Right lobe of liver (tissue), 6 donors: ENCODE results near the gene CYP17A1. TPM values are rescaled to one million over a fixed set of nuclear protein-coding genes. Genes with fewer than 3 reads are reported as not detected.
"Not testable (repeated sequence)": the region's sequence is repeated elsewhere in the genome, so short reads cannot be mapped to it uniquely, and the experiment has no call there.

Source experiments
- ATAC-seq, 4 donors: fragments of 200-7000 bp; cut with Tn5 transposase; one replicate each; pipeline ENCODE4 v1.9.1; 2020; ENCODE audit warnings: mild to moderate bottlenecking in 4 of 4, moderate library complexity in 4 of 4
- DNase-seq, 3 donors: peaks; one replicate each; pipeline ENCODE4 v3.0.0-alpha.2; 2020
- H3K27ac ChIP-seq, 3 donors: fragments of 200-600 bp; one replicate each; pipeline ENCODE4 v1.8.0; 2022
- H3K27me3 ChIP-seq, 2 donors: fragments of 200-600 bp; one replicate each; pipeline ENCODE4 v1.8.0; 2022
- H3K36me3 ChIP-seq, 4 donors: fragments of 200-600 bp; sonication (generic) in 1 of 4; one replicate each; pipeline versions ENCODE4 v1.5.1 to v1.8.0; 2017 to 2022; ENCODE audit warnings: control low read depth in 1 of 4
- H3K4me1 ChIP-seq, 4 donors: fragments of 200-600 bp; sonication (generic) in 1 of 4; one replicate each; pipeline versions ENCODE4 v1.5.1 to v1.8.0; 2017 to 2022; ENCODE audit warnings: control low read depth in 1 of 4
- H3K4me3 ChIP-seq, 3 donors: fragments of 200-600 bp; one replicate each; pipeline ENCODE4 v1.8.0; 2022
- H3K9me3 ChIP-seq, 4 donors: fragments of 200-600 bp; sonication (generic) in 1 of 4; one replicate each; pipeline versions ENCODE4 v1.5.1 to v1.8.0; 2017 to 2022; ENCODE audit warnings: control low read depth in 1 of 4
- POLR2A ChIP-seq: fragments of 450-650 bp; IDR thresholded peaks from one replicate; pipeline ENCODE4 v1.6.1; 2017; ENCODE audit warnings: antibody characterized with exemption, mild to moderate bottlenecking
- WGBS: methylation state at CpG from one replicate; pipeline ENCODE4 v1.1.6; 2018; ENCODE audit warnings: low coverage, low lambda C conversion rate; ENCODE audit not compliant: insufficient coverage; ENCODE audit errors: missing lambda C conversion rate; 5-methylcytosine and 5-hydroxymethylcytosine counted together
- intact Hi-C, 2 donors: fragments of 100-400 bp; cut with DNase I; formaldehyde crosslinking; loops; one replicate each; pipeline versions ENCODE4 v1.11.2 to v1.14.1; 2022
- total RNA-seq, 6 experiments: library from RNA; depleted of rRNA in 2 of 6; stranded (reverse); fragments of >200 nt in 2 of 6; fragmentation: NEBNext Ultra II Directional in 3 of 6; extraction: Animal tissue kit (Norgen Biotek cat#: 25700) in 3 of 6; gene quantifications; one replicate each; pipeline versions ENCODE4 v1.1.0 to v1.2.4, GENCODE V29; 2016 to 2023
- TF ChIP-seq, protein P1 (sequence below), 4 donors: fragments of 200-600 bp in 3 of 4; fragments of 450-650 bp in 1 of 4; IDR thresholded peaks; one replicate each; pipeline versions ENCODE4 v1.5.1 to v1.8.0; 2016 to 2022; ENCODE audit warnings: antibody characterized with exemption in 4 of 4, mild to moderate bottlenecking in 2 of 4
- donor health status: DM: no; HTN: yes; CAD: no.
- donor health status: DM: no; HTN: no; CAD: no.
- donor health status: DM: no; HTN: no; CAD: no.
- donor health status: DM: no; HTN: yes; CAD: no.
- donor health status: DM: no; HTN: yes; CAD: no.

Gene CYP17A1
- total RNA-seq, 6 experiments from 2014 or later, result 0.61 to 4.2 (median 1.5) TPM

GRCh38 chr10:102822222-102822621, 15.0 kb downstream of the CYP17A1 start:
- Histone ChIP-seq H3K36me3 (no peaks in the 10 kb centered on the region), H3K4me3 (no peak overlapping the region), H3K27ac (no peak overlapping the region), H3K27me3 (no peaks in the 10 kb centered on the region), H3K4me1 (no peaks in the 10 kb centered on the region), H3K9me3 (no peaks in the 10 kb centered on the region)
- TF ChIP-seq, protein P1, sequence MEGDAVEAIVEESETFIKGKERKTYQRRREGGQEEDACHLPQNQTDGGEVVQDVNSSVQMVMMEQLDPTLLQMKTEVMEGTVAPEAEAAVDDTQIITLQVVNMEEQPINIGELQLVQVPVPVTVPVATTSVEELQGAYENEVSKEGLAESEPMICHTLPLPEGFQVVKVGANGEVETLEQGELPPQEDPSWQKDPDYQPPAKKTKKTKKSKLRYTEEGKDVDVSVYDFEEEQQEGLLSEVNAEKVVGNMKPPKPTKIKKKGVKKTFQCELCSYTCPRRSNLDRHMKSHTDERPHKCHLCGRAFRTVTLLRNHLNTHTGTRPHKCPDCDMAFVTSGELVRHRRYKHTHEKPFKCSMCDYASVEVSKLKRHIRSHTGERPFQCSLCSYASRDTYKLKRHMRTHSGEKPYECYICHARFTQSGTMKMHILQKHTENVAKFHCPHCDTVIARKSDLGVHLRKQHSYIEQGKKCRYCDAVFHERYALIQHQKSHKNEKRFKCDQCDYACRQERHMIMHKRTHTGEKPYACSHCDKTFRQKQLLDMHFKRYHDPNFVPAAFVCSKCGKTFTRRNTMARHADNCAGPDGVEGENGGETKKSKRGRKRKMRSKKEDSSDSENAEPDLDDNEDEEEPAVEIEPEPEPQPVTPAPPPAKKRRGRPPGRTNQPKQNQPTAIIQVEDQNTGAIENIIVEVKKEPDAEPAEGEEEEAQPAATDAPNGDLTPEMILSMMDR (IDR thresholded peaks at IDR 0.05), result no peak
- TF ChIP-seq POLR2A, result no peak
- ATAC-seq (no peak), DNase-seq (no peak)
- 95% methylated on average over 4 of the region's 12 CpGs for WGBS
- intact Hi-C loops, result loop anchor here in 1 of 2 donors (10.0 kb wide), 1 partner anchor 87 kb away; no protein-coding TSS in a partner anchor

- H3K9me3 ChIP-seq, H3K27me3 ChIP-seq, H3K4me3 ChIP-seq, H3K36me3 ChIP-seq, ATAC-seq, H3K27ac ChIP-seq, DNase-seq: not testable (repeated sequence)
- H3K4me1 ChIP-seq, result peaks cover 0 to 16% (median 10%) of the 10 kb centered on the region in 4 donors
- WGBS, result 100% methylated on average over 1 of the region's 5 CpGs
- intact Hi-C loops, result loop anchor here in 1 of 2 donors (10.0 kb wide), 1 partner anchor 85 kb away; no protein-coding TSS in a partner anchor
These were observed 17.2 kb downstream of the CYP17A1 start for GRCh38 chr10:102820008-102820407.

GRCh38 chr10:102819054-102819453, 18.2 kb downstream of the CYP17A1 start:
- H3K27me3 ChIP-seq, result no peaks in the 10 kb centered on the region
- peaks cover 0 to 25% (median 15%) of the 10 kb centered on the region in 4 donors for H3K4me1 ChIP-seq
- no peaks in the 10 kb centered on the region for H3K9me3 ChIP-seq
- DNase-seq (no peak), ATAC-seq (peak in 2 of 4 donors; percentile 4 to 6)
- TF ChIP-seq, protein P1 (IDR thresholded peaks at IDR 0.05), result no peak
- TF ChIP-seq POLR2A, result no peak
- intact Hi-C loops, result no loop called here
- no peaks in the 10 kb centered on the region for H3K36me3 ChIP-seq
- H3K4me3 ChIP-seq, result no peak overlapping the region
- H3K27ac ChIP-seq, result peak overlapping the region in 1 of 3 donors; percentile 38
- WGBS, result 67% methylated on average over 3 of the region's 6 CpGs

- ATAC-seq (no peak), DNase-seq (no peak)
- WGBS, result 100% methylated on average over 2 of the region's 4 CpGs
- TF ChIP-seq, protein P1 (IDR thresholded peaks at IDR 0.05), result no peak
- no peak for TF ChIP-seq POLR2A
- Histone ChIP-seq H3K27me3 (no peaks in the 10 kb centered on the region), H3K36me3 (peaks cover 0 to 14% (median under 1%) of the 10 kb centered on the region in 4 donors), H3K9me3 (no peaks in the 10 kb centered on the region), H3K27ac (no peak overlapping the region), H3K4me3 (no peak overlapping the region), H3K4me1 (peaks cover 0 to 36% (median 19%) of the 10 kb centered on the region in 4 donors)
- intact Hi-C loops, result no loop called here
These were observed 20.0 kb downstream of the CYP17A1 start for GRCh38 chr10:102817175-102817574.

DNA sequence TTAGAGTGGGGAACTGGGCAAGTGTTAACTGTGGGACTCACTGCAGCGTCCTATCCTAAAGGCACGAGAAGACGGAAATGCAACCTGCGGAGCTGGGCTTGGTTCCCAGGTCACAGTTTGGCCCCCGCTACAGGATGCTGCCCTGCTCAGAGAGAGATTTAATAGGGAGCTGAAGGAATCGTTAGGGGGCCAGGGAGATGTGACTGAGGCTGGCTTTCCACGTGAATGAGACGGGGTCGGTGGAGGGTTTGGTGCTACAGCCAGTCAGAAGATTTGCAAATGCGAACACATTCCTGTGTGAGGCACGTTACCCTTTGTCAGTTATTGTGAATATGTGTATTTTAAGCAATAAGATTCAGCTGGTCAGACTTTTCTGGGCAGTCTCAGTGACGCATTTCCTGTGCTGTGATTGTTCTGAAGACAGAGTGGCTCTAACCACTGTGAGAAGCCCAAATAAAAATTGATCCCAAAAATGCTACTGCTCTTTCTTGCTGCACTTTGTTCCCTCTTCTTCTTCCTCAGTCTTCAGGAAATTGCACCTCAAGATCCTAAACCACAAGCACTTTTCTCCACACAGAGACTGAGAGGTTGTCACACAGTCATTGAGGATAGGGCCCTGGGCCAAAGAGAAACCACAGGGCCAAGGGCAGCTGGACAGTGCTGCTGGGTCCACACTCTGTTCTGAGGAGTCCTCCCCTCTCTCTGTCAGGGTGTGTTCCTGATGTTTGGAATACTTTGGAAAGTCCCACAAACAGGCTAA, 21.2 kb downstream of the CYP17A1 start:
- Histone ChIP-seq H3K27me3 (no peaks in the 10 kb centered on the region), H3K9me3 (no peaks in the 10 kb centered on the region), H3K27ac (peak overlapping the region; percentile 81 to 87 (median 82)), H3K4me3 (no peak overlapping the region), H3K4me1 (peaks cover 0 to 36% (median 19%) of the 10 kb centered on the region in 4 donors), H3K36me3 (peaks cover 0 to 24% (median 4%) of the 10 kb centered on the region in 4 donors)
- intact Hi-C loops, result no loop called here
- DNase-seq, result peak in 2 of 3 donors; percentile 39 to 51
- ATAC-seq, result peak; percentile 31 to 53 (median 38)
- 52% methylated on average over 7 of the region's 12 CpGs for WGBS
- TF ChIP-seq, protein P1 (IDR thresholded peaks at IDR 0.05), result no peak
- TF ChIP-seq POLR2A, result peak; percentile 50
